Mucosa of descending colon (tissue), 3 donors: ENCODE results near the gene TASP1. TPM values are rescaled to one million over a fixed set of nuclear protein-coding genes. Genes with fewer than 3 reads are reported as not detected.

Source experiments
- ATAC-seq: fragments of 200-7000 bp; cut with Tn5 transposase; one replicate; pipeline ENCODE4 v1.9.1; 2020; ENCODE audit warnings: mild to moderate bottlenecking, moderate library complexity
- DNase-seq, 3 donors: peaks; one replicate each; pipeline ENCODE4 v3.0.0-alpha.2; 2020
- H3K36me3 ChIP-seq: fragments of 200-600 bp; one replicate; pipeline ENCODE4 v1.8.0; 2021; ENCODE audit warnings: low read depth, mild to moderate bottlenecking
- H3K4me1 ChIP-seq: fragments of 200-600 bp; one replicate; pipeline ENCODE4 v1.8.0; 2021; ENCODE audit warnings: low read depth, mild to moderate bottlenecking
- H3K4me3 ChIP-seq: fragments of 200-600 bp; one replicate; pipeline ENCODE4 v1.8.0; 2021; ENCODE audit warnings: mild to moderate bottlenecking
- H3K9me3 ChIP-seq: fragments of 200-600 bp; one replicate; pipeline ENCODE4 v1.8.0; 2021; ENCODE audit warnings: mild to moderate bottlenecking
- intact Hi-C, 2 donors: fragments of 100-400 bp; cut with DNase I in 1 of 2; cut with micrococcal nuclease in 1 of 2; formaldehyde crosslinking; loops; one replicate each; pipeline versions ENCODE4 v1.11.0 to v1.11.1; 2022; cut with DNase I, micrococcal nuclease
- total RNA-seq, 3 donors: library from RNA; stranded (reverse); fragmentation: NEBNext Ultra II Directional in 2 of 3; extraction: Animal tissue kit (Norgen Biotek cat#: 25700) in 2 of 3; gene quantifications; one replicate each; pipeline versions ENCODE4 v1.2.1 to v1.2.4, GENCODE V29; 2021 to 2023
- TF ChIP-seq, protein P1 (sequence below): fragments of 200-600 bp; IDR thresholded peaks from one replicate; pipeline ENCODE4 v1.8.0; 2022; ENCODE audit warnings: antibody characterized with exemption, mild to moderate bottlenecking
- donor health status: DM: no; HTN: no; CAD: no; lungs with moderate emphysema.
- donor health status: DM: no; HTN: no; CAD: no.
- donor health status: DM: no; HTN: yes; CAD: no.

The TASP1 gene
- total RNA-seq, 3 donors from 2014 or later: 13.3 to 15.0 (median 13.8) TPM

DNA sequence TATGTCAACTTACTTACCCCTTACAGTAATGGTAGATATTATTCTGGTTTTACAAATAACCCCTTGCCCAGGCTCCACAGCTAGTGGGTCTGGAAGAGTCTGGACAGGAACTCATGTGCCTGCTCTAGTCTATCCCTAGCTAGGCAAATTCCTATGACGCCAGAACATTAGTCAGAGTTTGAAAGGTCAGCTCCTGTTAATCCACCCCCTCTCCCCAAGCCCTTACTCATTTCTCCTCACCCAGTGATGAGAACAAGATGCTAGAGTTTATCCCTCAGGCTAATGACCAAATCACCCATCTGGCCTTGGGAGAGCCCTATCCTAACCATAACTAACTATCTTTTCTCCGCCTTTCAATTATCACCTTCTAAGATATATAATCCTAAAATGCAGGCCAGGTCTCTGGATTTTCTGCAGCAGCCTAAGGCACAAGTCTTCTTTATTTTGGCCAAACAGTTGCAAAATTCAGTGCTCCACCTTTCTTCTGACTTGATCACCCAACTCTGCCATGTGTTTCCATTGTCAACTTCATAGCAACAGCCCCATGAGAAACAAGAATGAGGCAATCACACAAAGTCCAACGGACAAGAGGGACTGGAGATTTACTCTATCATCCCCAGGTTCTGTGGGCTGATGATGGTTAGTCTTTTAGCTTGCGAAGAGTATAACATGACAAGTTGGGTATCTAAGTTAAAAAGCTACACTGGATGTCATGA, 113.3 kb downstream of the TASP1 start:
- H3K9me3 ChIP-seq: no peaks in the 10 kb centered on the region
- TF ChIP-seq, protein P1, sequence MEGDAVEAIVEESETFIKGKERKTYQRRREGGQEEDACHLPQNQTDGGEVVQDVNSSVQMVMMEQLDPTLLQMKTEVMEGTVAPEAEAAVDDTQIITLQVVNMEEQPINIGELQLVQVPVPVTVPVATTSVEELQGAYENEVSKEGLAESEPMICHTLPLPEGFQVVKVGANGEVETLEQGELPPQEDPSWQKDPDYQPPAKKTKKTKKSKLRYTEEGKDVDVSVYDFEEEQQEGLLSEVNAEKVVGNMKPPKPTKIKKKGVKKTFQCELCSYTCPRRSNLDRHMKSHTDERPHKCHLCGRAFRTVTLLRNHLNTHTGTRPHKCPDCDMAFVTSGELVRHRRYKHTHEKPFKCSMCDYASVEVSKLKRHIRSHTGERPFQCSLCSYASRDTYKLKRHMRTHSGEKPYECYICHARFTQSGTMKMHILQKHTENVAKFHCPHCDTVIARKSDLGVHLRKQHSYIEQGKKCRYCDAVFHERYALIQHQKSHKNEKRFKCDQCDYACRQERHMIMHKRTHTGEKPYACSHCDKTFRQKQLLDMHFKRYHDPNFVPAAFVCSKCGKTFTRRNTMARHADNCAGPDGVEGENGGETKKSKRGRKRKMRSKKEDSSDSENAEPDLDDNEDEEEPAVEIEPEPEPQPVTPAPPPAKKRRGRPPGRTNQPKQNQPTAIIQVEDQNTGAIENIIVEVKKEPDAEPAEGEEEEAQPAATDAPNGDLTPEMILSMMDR: no peak
- no peaks in the 10 kb centered on the region for H3K4me1 ChIP-seq
- intact Hi-C loops: no loop called here
- ATAC-seq: no peak
- no peaks in the 10 kb centered on the region for H3K36me3 ChIP-seq
- no peak for DNase-seq
- no peak overlapping the region for H3K4me3 ChIP-seq

DNA sequence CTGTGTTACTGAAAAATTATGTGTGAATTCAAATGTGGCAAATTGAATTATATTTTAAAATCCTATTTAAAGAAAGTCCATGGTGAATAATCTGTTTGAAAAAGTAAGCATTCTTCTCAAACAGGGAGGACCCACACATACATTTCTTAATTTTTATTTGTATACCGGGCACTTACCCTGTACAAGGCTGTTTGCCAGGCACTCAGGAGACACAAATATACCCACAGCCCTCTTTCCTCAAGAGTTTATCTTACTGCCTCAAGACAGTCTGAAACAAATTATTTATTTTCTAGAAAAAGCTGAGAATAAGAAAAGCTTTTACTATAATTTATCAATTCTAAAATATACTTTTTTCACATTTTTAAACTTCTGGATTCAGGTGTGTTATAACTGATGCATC, 114.4 kb downstream of the TASP1 start:
- ATAC-seq (no peak), DNase-seq (no peak)
- Histone ChIP-seq H3K36me3 (no peaks in the 10 kb centered on the region), H3K4me1 (no peaks in the 10 kb centered on the region), H3K4me3 (no peak overlapping the region), H3K9me3 (no peaks in the 10 kb centered on the region)
- TF ChIP-seq, protein P1: no peak
- intact Hi-C loops: no loop called here

DNA sequence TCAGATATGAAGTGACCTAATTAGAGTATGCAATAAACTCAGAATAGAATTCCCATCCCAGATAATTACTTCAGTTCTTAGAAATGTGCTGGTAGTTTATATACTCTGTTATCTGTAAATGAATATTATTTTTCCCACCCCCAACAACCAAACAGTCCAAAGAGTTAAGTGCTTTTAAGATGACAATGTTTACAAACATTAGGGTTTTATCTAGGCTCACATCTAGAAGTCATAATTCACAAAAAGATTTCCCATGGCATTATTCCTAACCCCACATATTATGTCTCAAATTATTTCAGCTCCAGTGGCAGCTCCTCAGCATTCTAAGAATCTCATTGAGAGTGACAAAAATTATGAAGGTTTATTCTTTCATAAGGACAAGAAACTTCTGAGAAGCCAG, 120.9 kb downstream of the TASP1 start:
- intact Hi-C loops: no loop called here
- TF ChIP-seq, protein P1: no peak
- no peak for DNase-seq
- ATAC-seq: no peak
- H3K4me1 ChIP-seq: no peaks in the 10 kb centered on the region
- no peak overlapping the region for H3K4me3 ChIP-seq
- no peaks in the 10 kb centered on the region for H3K9me3 ChIP-seq
- no peaks in the 10 kb centered on the region for H3K36me3 ChIP-seq

DNA sequence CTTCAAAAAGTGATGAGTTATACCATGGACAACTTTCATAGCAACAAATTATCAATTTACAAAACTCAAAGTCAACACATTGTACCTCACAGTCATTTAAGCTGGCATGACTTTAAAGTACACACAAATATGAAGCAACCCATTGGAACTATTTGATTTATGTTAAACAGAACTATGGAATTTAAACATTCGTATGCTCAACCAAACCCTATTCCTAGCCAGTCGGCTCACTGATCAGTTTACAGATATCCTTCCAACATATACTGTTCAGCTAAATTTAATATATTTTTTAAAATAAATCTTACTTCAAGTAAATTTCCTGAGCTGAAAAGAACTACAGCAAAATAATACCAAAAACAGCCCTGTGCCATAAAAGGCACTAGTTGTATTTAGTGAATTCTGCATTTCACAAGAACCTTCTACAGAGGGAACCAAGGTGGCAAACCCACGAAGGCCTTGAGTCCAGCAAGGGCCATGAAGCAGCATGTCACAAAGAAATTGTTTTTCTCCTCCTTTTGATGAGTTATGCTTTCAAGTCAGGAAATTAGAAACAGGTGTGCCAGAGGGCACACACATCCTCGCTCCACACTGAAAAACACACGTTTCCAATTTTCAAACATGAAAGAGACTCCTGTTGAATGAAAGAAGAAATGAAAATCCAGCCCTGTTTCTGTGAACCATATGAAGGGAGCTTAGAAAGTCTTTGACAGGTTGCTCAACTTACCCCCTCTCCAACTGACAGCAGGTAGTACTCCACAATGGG, 122.8 kb downstream of the TASP1 start:
- H3K9me3 ChIP-seq: no peaks in the 10 kb centered on the region
- no peak for DNase-seq
- H3K4me3 ChIP-seq: no peak overlapping the region
- no peaks in the 10 kb centered on the region for H3K36me3 ChIP-seq
- ATAC-seq: no peak
- H3K4me1 ChIP-seq: no peaks in the 10 kb centered on the region
- TF ChIP-seq, protein P1: no peak
- intact Hi-C loops: no loop called here

DNA sequence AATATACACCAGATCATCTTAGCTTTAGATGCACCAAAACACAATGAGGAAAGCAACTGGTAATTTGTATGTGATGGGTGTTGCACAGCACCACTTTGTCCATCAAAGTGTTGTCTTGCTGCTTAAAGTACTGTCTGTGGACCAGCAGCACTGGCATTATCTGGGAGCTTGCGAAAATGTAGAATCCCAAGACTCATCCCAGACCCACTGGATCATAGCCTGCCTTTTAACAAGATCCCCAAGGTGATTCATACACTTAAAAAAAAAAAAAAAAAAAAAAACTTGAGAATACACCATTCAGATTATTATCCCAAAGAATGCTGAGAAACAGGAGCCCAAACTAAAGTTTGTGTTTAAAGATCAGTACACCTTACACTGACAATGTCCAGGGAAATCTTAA, 123.4 kb downstream of the TASP1 start:
- no peaks in the 10 kb centered on the region for H3K4me1 ChIP-seq
- H3K9me3 ChIP-seq: no peaks in the 10 kb centered on the region
- DNase-seq (no peak), ATAC-seq (no peak)
- TF ChIP-seq, protein P1: no peak
- H3K4me3 ChIP-seq: no peak overlapping the region
- no peaks in the 10 kb centered on the region for H3K36me3 ChIP-seq
- intact Hi-C loops: no loop called here
